Upper lobe of left lung (tissue), 6 donors: ENCODE results near the gene FBP2. TPM values are rescaled to one million over a fixed set of nuclear protein-coding genes. Genes with fewer than 3 reads are reported as not detected.

ENCODE experiments used
- ATAC-seq, 2 donors: fragments of 200-7000 bp; cut with Tn5 transposase; one replicate each; pipeline ENCODE4 v1.9.1; 2022; ENCODE audit warnings: mild to moderate bottlenecking in 2 of 2, moderate library complexity in 2 of 2; ENCODE audit not compliant: low FRiP score in 2 of 2
- DNase-seq, 2 donors: peaks; one replicate each; pipeline ENCODE4 v3.0.0-alpha.2; 2019 to 2020
- H3K27ac ChIP-seq, 4 donors: fragments of 200-600 bp; sonication (generic); one replicate each; pipeline ENCODE4 v1.5.1; 2016 to 2019
- H3K27me3 ChIP-seq, 4 donors: fragments of 200-600 bp; sonication (generic); one replicate each; pipeline ENCODE4 v1.5.1; 2017 to 2019
- H3K36me3 ChIP-seq, 4 donors: fragments of 200-600 bp; sonication (generic); one replicate each; pipeline ENCODE4 v1.5.1; 2016 to 2019
- H3K4me1 ChIP-seq, 4 donors: fragments of 200-600 bp; sonication (generic); one replicate each; pipeline ENCODE4 v1.5.1; 2018 to 2019
- H3K4me3 ChIP-seq, 4 donors: fragments of 200-600 bp; sonication (generic); one replicate each; pipeline ENCODE4 v1.5.1; 2017 to 2019; ENCODE audit warnings: mild to moderate bottlenecking in 2 of 4, moderate library complexity in 1 of 4
- H3K9me3 ChIP-seq, 4 donors: fragments of 200-600 bp; sonication (generic); one replicate each; pipeline ENCODE4 v1.5.1; 2018 to 2019
- EP300 ChIP-seq, 4 donors: sonication (generic); formaldehyde crosslinking; IDR thresholded peaks; one replicate each; pipeline ENCODE4 v1.5.1; 2017; ENCODE audit warnings: antibody characterized with exemption in 4 of 4, control low read depth in 2 of 4
- POLR2A ChIP-seq, 4 donors: fragments of 450-650 bp; IDR thresholded peaks; one replicate each; pipeline ENCODE4 v1.5.1; 2016 to 2017; ENCODE audit warnings: antibody characterized with exemption in 4 of 4, mild to moderate bottlenecking in 2 of 4
- POLR2AphosphoS5 ChIP-seq, 2 donors: sonication (generic); formaldehyde crosslinking; IDR thresholded peaks; one replicate each; pipeline ENCODE4 v1.5.1; 2017; ENCODE audit warnings: antibody characterized with exemption in 2 of 2
- WGBS, 2 donors: methylation state at CpG; one replicate each; pipeline ENCODE4 v1.1.5; 2017 to 2018; 5-methylcytosine and 5-hydroxymethylcytosine counted together
- total RNA-seq, 6 donors: library from RNA; depleted of rRNA in 4 of 6; stranded (reverse); fragments of >200 nt in 4 of 6; gene quantifications; one replicate each; pipeline versions ENCODE4 v1.1.0 to v1.2.1, GENCODE V29; 2016 to 2021
- TF ChIP-seq, protein P1 (sequence below), 6 experiments: fragments of 450-650 bp in 4 of 6; fragments of 200-600 bp in 2 of 6; sonication (generic) in 2 of 6; IDR thresholded peaks; one replicate each; pipeline ENCODE4 v1.5.1; 2016 to 2019; ENCODE audit warnings: antibody characterized with exemption in 6 of 6
- donor health status: DM: no; HTN: no; CAD: no; lungs with moderate emphysema.
- donor health status: DM: no; HTN: yes; CAD: no; lungs with severe emphysema.

The FBP2 gene
- total RNA-seq, 6 donors from 2014 or later, result 0.49 TPM; not detected in 5

DNA sequence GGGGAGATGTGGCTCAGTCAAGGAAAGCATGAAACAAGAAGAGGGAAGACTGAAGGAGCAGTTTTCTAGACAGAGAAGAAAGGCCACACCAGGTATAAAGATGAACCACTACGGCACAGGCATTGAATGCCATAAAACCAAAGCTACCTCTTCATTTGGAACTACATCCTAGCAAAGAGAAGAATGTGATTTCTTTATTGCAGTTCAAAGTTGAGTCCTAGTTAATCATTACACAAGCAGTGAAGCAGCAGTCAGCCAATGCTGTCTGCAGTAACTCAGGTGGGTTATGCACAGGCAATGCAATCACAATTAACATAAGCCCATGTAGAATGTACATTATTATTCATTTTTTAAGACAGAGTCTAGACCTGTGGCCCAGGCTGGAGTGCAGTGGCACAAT lies 60.5 kb downstream of the FBP2 start:
- DNase-seq (no peak), ATAC-seq (no peak)
- Histone ChIP-seq H3K4me1 (no peaks in the 10 kb centered on the region), H3K27me3 (no peaks in the 10 kb centered on the region), H3K36me3 (no peaks in the 10 kb centered on the region), H3K27ac (no peak overlapping the region), H3K9me3 (no peaks in the 10 kb centered on the region), H3K4me3 (no peak overlapping the region)
- no peak for TF ChIP-seq POLR2A (IDR thresholded peaks at IDR 0.05)
- no peak for TF ChIP-seq EP300 (IDR thresholded peaks at IDR 0.05)
- TF ChIP-seq, protein P1, sequence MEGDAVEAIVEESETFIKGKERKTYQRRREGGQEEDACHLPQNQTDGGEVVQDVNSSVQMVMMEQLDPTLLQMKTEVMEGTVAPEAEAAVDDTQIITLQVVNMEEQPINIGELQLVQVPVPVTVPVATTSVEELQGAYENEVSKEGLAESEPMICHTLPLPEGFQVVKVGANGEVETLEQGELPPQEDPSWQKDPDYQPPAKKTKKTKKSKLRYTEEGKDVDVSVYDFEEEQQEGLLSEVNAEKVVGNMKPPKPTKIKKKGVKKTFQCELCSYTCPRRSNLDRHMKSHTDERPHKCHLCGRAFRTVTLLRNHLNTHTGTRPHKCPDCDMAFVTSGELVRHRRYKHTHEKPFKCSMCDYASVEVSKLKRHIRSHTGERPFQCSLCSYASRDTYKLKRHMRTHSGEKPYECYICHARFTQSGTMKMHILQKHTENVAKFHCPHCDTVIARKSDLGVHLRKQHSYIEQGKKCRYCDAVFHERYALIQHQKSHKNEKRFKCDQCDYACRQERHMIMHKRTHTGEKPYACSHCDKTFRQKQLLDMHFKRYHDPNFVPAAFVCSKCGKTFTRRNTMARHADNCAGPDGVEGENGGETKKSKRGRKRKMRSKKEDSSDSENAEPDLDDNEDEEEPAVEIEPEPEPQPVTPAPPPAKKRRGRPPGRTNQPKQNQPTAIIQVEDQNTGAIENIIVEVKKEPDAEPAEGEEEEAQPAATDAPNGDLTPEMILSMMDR (IDR thresholded peaks at IDR 0.05), result no peak
- TF ChIP-seq POLR2AphosphoS5 (IDR thresholded peaks at IDR 0.05), result no peak
- 76 to 89% methylated on average over 1 of the region's 1 CpG for WGBS, 2 donors

DNA sequence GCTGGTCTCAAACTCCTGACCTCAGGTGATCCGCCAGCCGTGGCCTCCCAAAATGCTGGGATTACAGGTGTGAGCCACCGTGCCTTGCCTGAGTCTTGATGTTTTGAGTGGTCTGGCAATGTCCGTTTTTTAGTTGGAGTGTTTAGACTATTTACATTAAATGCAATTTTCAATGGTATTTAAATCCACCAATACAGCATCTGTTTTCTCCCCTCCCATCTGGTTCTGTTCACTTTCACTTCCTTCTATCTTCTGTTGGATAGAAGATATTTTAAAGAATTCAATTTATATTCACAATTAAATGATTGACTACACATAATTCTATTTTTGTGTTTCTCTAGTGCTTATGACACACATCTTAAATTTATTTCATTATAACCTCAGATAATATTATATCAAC lies 64.7 kb downstream of the FBP2 start:
- TF ChIP-seq, protein P1 (IDR thresholded peaks at IDR 0.05), result no peak
- TF ChIP-seq EP300 (IDR thresholded peaks at IDR 0.05), result no peak
- no peak for TF ChIP-seq POLR2A (IDR thresholded peaks at IDR 0.05)
- TF ChIP-seq POLR2AphosphoS5 (IDR thresholded peaks at IDR 0.05), result no peak
- Histone ChIP-seq H3K4me1 (no peaks in the 10 kb centered on the region), H3K36me3 (no peaks in the 10 kb centered on the region), H3K9me3 (no peaks in the 10 kb centered on the region), H3K27ac (no peak overlapping the region), H3K4me3 (no peak overlapping the region), H3K27me3 (no peaks in the 10 kb centered on the region)
- 90 to 95% methylated on average over 4 of the region's 4 CpGs for WGBS, 2 donors
- DNase-seq (no peak), ATAC-seq (no peak)

DNA sequence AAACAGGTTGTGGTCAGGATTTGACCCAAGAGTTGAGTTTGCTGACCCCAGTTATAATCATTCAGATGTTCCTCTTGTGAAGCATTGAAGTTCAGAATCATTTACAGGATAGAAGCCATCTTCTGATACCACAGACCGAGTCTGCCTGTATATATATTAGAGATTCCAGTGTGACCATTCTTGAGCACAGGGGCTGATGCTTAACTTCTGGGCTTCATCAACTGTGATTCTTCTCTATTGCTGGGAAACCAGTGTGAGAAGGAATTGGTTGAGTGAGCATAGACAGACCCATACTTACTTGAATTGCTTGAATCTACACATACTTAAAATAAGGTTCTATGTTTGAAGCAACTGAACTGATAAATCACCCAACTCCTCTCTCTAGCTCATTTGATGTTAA lies 66.7 kb downstream of the FBP2 start:
- Histone ChIP-seq H3K27ac (no peak overlapping the region), H3K9me3 (no peaks in the 10 kb centered on the region), H3K36me3 (no peaks in the 10 kb centered on the region), H3K4me1 (no peaks in the 10 kb centered on the region), H3K27me3 (no peaks in the 10 kb centered on the region), H3K4me3 (no peak overlapping the region)
- 47 to 61% methylated on average over 1 of the region's 1 CpG for WGBS, 2 donors
- no peak for TF ChIP-seq POLR2AphosphoS5 (IDR thresholded peaks at IDR 0.05)
- TF ChIP-seq POLR2A (IDR thresholded peaks at IDR 0.05), result no peak
- TF ChIP-seq, protein P1 (IDR thresholded peaks at IDR 0.05), result no peak
- TF ChIP-seq EP300 (IDR thresholded peaks at IDR 0.05), result no peak
- DNase-seq, result no peak
- ATAC-seq, result no peak

DNA sequence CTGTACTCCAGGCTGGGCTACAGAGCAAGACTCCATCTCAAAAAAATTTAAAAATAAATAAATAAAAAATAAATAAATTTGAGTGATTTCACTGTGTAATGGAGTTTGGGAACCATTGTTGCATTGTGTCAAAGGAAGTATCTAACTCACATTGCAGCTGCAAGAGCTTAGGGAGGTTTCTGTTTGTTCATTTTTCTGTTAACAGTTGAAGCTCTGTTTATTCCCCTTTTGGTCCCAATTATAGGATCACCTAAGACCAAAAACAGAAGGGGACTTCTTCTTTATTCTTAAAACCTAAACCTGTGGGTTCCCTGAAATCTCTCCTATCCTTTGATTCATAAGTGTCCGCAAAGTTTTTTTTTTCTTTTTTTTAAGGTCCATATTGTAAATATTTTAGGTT lies 67.4 kb downstream of the FBP2 start:
- WGBS, 2 donors, result 94 to 100% methylated on average over 1 of the region's 1 CpG
- DNase-seq, result no peak
- no peak for ATAC-seq
- Histone ChIP-seq H3K4me1 (no peaks in the 10 kb centered on the region), H3K9me3 (no peaks in the 10 kb centered on the region), H3K27ac (no peak overlapping the region), H3K36me3 (no peaks in the 10 kb centered on the region), H3K4me3 (no peak overlapping the region), H3K27me3 (no peaks in the 10 kb centered on the region)
- TF ChIP-seq, protein P1 (IDR thresholded peaks at IDR 0.05), result no peak
- TF ChIP-seq POLR2AphosphoS5 (IDR thresholded peaks at IDR 0.05), result no peak
- TF ChIP-seq POLR2A (IDR thresholded peaks at IDR 0.05), result no peak
- no peak for TF ChIP-seq EP300 (IDR thresholded peaks at IDR 0.05)

DNA sequence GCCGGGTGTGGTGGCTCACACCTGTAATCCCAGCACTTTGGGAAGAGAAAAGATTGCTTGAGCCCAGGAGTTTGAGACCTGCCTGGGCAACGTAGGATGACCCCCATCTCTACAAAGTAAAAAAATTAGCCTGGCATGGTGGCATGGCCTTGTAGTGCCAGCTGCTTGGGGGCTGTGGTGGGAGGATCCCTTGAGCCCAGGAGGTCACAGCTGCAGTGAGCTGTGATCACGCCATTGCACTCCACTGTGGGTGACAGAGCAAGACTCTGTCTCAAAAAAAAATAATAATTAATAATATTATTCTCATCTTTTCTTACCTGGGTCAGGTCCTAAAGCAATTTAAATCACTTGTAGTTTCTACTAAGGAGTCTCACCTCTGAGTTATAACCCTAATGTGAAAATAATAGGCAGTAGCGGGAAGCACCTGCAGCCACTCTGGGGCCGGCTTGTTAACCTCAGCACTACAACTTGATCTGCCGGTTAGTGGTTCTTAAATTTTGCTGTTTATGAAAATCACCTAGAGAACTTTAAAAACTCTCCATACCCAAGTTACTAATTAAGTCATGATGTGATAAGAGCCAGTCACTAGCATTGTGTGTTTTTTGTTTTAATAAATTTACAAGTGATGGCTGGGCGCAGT lies 68.1 kb downstream of the FBP2 start:
- WGBS, 2 donors, result 81 to 87% methylated on average over 7 of the region's 7 CpGs
- Histone ChIP-seq H3K36me3 (no peaks in the 10 kb centered on the region), H3K27ac (no peak overlapping the region), H3K27me3 (no peaks in the 10 kb centered on the region), H3K4me3 (no peak overlapping the region), H3K9me3 (no peaks in the 10 kb centered on the region), H3K4me1 (no peaks in the 10 kb centered on the region)
- DNase-seq (no peak), ATAC-seq (no peak)
- TF ChIP-seq POLR2AphosphoS5 (IDR thresholded peaks at IDR 0.05) (no peak), EP300 (IDR thresholded peaks at IDR 0.05) (no peak), POLR2A (IDR thresholded peaks at IDR 0.05) (no peak)
- TF ChIP-seq, protein P1 (IDR thresholded peaks at IDR 0.05), result no peak
